Prostate gland (tissue), 2 donors: ENCODE measurements around the gene PSMC5.

Experiments used
- POLR2A ChIP-seq: fragments of 450-650 bp; IDR thresholded peaks from one replicate; pipeline ENCODE4 v1.6.1; 2016; ENCODE audit warnings: antibody characterized with exemption, mild to moderate bottlenecking
- POLR2AphosphoS5 ChIP-seq: sonication (generic); formaldehyde crosslinking; IDR thresholded peaks from one replicate; pipeline ENCODE4 v1.6.1; 2017; ENCODE audit warnings: antibody characterized with exemption
- TF ChIP-seq, protein P1 (sequence below), 4 experiments: fragments of 200-600 bp in 2 of 4; fragments of 450-650 bp in 2 of 4; sonication (generic) in 2 of 4; IDR thresholded peaks; 1 replicate in 3 of 4; 2 replicates in 1 of 4; pipeline ENCODE4 v1.5.1; 2016 to 2019; ENCODE audit warnings: antibody characterized with exemption in 4 of 4, mild to moderate bottlenecking in 2 of 4, moderate library complexity in 2 of 4

DNA sequence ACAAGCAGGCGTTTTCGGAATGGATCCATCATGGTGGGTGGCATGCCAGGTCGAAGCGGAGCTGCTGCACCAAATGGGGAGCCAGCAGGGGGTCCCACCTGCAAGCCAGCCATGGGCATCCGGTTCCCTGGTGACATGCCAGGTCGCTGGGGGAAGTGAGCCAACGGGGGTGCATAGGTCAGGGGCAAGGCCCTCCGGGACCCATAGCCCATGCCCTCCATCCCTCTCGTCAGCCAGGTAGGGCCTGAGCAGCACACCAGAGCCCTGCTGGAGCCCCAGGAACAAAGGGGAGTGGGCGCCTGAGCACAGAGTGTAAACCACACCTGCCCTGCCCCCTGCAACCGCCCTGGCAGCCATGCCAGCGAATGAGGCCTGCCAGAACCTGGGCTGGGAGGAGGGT, 10.2 kb downstream of the PSMC5 start:
- TF ChIP-seq, protein P1, sequence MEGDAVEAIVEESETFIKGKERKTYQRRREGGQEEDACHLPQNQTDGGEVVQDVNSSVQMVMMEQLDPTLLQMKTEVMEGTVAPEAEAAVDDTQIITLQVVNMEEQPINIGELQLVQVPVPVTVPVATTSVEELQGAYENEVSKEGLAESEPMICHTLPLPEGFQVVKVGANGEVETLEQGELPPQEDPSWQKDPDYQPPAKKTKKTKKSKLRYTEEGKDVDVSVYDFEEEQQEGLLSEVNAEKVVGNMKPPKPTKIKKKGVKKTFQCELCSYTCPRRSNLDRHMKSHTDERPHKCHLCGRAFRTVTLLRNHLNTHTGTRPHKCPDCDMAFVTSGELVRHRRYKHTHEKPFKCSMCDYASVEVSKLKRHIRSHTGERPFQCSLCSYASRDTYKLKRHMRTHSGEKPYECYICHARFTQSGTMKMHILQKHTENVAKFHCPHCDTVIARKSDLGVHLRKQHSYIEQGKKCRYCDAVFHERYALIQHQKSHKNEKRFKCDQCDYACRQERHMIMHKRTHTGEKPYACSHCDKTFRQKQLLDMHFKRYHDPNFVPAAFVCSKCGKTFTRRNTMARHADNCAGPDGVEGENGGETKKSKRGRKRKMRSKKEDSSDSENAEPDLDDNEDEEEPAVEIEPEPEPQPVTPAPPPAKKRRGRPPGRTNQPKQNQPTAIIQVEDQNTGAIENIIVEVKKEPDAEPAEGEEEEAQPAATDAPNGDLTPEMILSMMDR (IDR thresholded peaks at IDR 0.05) = no peak
- TF ChIP-seq POLR2A (no peak), POLR2AphosphoS5 (no peak)
